Measurements from ENCODE around the gene MOGAT3. TPM values are rescaled to one million over a fixed set of nuclear protein-coding genes. Genes with fewer than 3 reads are reported as not detected.

The MOGAT3 gene
- total RNA-seq (2012; rRNA removed) (not detected in 2 replicates), polyA plus RNA-seq (2012; rRNA removed) (not detected in 2 replicates), Bru-seq, nascent RNA (percentile 7 among the genes with signal in this experiment), BruChase-seq, experiment 1, labeled RNA remaining after a 6-hour chase (percentile 10 among the genes with signal in this experiment), BruChase-seq, experiment 2, labeled RNA remaining after a 2-hour chase (not detected)
- polyA plus RNA-seq (2012; cell fraction: cytosol; rRNA removed): not detected in 2 replicates
- polyA plus RNA-seq (2012; cell fraction: nucleus; rRNA removed; ENCODE audit: low replicate concordance): not detected in 2 replicates
- long read RNA-seq: 0 reads

GRCh38 chr7:101200862-101201599 is at the start of gene MOGAT3:
MOGAT3 (minus strand) TSS chr7:101201036; CDS start chr7:101200854, 182 bp downstream.
- Histone ChIP-seq H3K9me3 (ENCODE audit: control insufficient read depth, insufficient read depth, low read length) (0 out of 2 replicates have a peak, but pooled peaks cover 2% of the 10 kb centered on the region), H3K4ac (ENCODE audit: low read depth, low read length) (no peak within 1 kb of the TSS), H3K18ac (ENCODE audit: low read depth, low read length) (no peak within 1 kb of the TSS), H2AFZ (replicated peaks; ENCODE audit: low read length, poor library complexity) (peak within 1 kb of the TSS; percentile 78), H3K4me2 (ENCODE audit: low read depth, low read length) (peak within 1 kb of the TSS; percentile 44; the same call in 1 of the 2 replicates), H2AK5ac (ENCODE audit: low read depth, low read length) (no peak within 1 kb of the TSS), H3K27me3 (ENCODE audit: control insufficient read depth, insufficient read depth, low read length) (peaks cover 44% of the 10 kb centered on the region), H3K56ac (ENCODE audit: extremely low read depth, insufficient read depth, low read length) (no peak within 1 kb of the TSS), H2BK20ac (ENCODE audit: low read depth, low read length) (no peak within 1 kb of the TSS), H3K79me1 (ENCODE audit: low read depth in 1 of 2, low read length in 2 of 2) (no peaks in the 10 kb centered on the region), H2AK9ac (replicated peaks; ENCODE audit: low read depth, low read length, poor library complexity) (peak within 1 kb of the TSS; percentile 42), H3K23ac (ENCODE audit: low read depth, low read length) (no peak within 1 kb of the TSS), H3K27ac (ENCODE audit: insufficient read depth, low read length) (no peak within 1 kb of the TSS), H2BK15ac (ENCODE audit: low read depth, low read length) (no peak within 1 kb of the TSS), H4K20me1 (ENCODE audit: insufficient read depth, low read length) (no peaks in the 10 kb centered on the region), H3K4me3 (ENCODE audit: insufficient read depth, low read depth, low read length) (no peak within 1 kb of the TSS), H2BK120ac (ENCODE audit: low read depth, low read length) (no peak within 1 kb of the TSS), H4K8ac (ENCODE audit: low read depth in 2 of 2, low read length in 2 of 2) (no peak within 1 kb of the TSS), H3K9me1 (ENCODE audit: insufficient read depth, low read length) (no peaks in the 10 kb centered on the region), H3K36me3 (ENCODE audit: control insufficient read depth, insufficient read depth, low read length) (peaks cover 4% of the 10 kb centered on the region; the same call in 1 of the 2 replicates), H4K91ac (ENCODE audit: insufficient read depth, low read depth, low read length) (no peak within 1 kb of the TSS), H3K4me1 (ENCODE audit: control insufficient read depth, insufficient read depth, low read length) (no peaks in the 10 kb centered on the region), H3K14ac (replicated peaks; ENCODE audit: low read depth, low read length) (no peak within 1 kb of the TSS), H4K5ac (ENCODE audit: low read depth, low read length) (no peak within 1 kb of the TSS), H3K9ac (ENCODE audit: low read depth, low read length) (no peak within 1 kb of the TSS), H2BK5ac (ENCODE audit: low read depth, low read length, poor library complexity, severe bottlenecking) (no peak within 1 kb of the TSS)
- ChIA-PET CTCF (no interaction called here), POLR2A (ENCODE audit: unreplicated experiment) (no interaction called here)
- WGBS, 2 experiments (ENCODE audit: extremely low coverage in 2 of 2, insufficient read length in 1 of 2): 40% methylated on average over 5 of the region's 21 CpGs; no CpG with 5 or more reads in 1 of the 2 experiments
- intact Hi-C loops (cut with micrococcal nuclease) (no loop called here), in situ Hi-C loops (cut with MboI; ENCODE audit: low sequenced_read_pairs) (no loop called here), dilution Hi-C loops (cut with HindIII; ENCODE audit: low sequenced_read_pairs, unreplicated experiment) (no loop called here)
- TF ChIP-seq CEBPB (IDR thresholded peaks at IDR 0.05; ENCODE audit: low read depth, low read length) (no peak), RAD21 (IDR thresholded peaks at IDR 0.05; ENCODE audit: low read length) (no peak), MAFK (IDR thresholded peaks at IDR 0.05; ENCODE audit: low read depth, low read length) (no peak), MXI1 (IDR thresholded peaks at IDR 0.05; ENCODE audit: borderline replicate concordance, low read depth, low read length) (no peak), RFX5 (IDR thresholded peaks at IDR 0.05; ENCODE audit: low read depth, low read length) (no peak), MAZ (IDR thresholded peaks at IDR 0.05; ENCODE audit: borderline replicate concordance, low read depth, low read length) (no peak), FOS (IDR thresholded peaks at IDR 0.05; ENCODE audit: low read depth, low read length) (no peak), POLR2A (IDR thresholded peaks at IDR 0.05; ENCODE audit: low read depth, low read length) (no peak), RCOR1 (IDR thresholded peaks at IDR 0.05; ENCODE audit: insufficient replicate concordance, low read length) (no peak), USF2 (IDR thresholded peaks at IDR 0.05; ENCODE audit: low read depth, low read length) (no peak)
- ATAC-seq (ENCODE audit: low read depth) (no peak), DNase-seq (no peak)
- no TSS peak for BruUV-seq (replicated peaks)

All from IMR-90 (cell line).